GM13977 (cell line): ENCODE data around the gene COG2.

Experiments used
- DNase-seq: peaks from one replicate; pipeline ENCODE4 v3.0.0; 2012; ENCODE audit warnings: low spot score
- CTCF ChIP-seq: IDR thresholded peaks from 2 replicates; pipeline ENCODE4 v1.5.1; 2012; ENCODE audit warnings: mild to moderate bottlenecking, control low read depth; ENCODE audit not compliant: insufficient read depth; ENCODE audit errors: extremely low read depth, missing control alignments
- in situ Hi-C: fragments of 300-500 bp; cut with MboI; formaldehyde crosslinking; loops from one replicate; pipeline ENCODE4 v1.12.0; 2022; ENCODE audit warnings: low sequenced_read_pairs, low pct_unique_long_range_greater_than_20kb, mixed read lengths, inconsistent platforms; ENCODE audit not compliant: unreplicated experiment

COG2 gene

GRCh38 chr1:230686747-230687146, 44.5 kb downstream of the COG2 start:
- TF ChIP-seq CTCF, result no peak
- DNase-seq, result no peak
- in situ Hi-C loops, result no loop called here

- no peak for TF ChIP-seq CTCF
- in situ Hi-C loops, result no loop called here
- no peak for DNase-seq
These were observed 47.8 kb downstream of the COG2 start for GRCh38 chr1:230690101-230690500.

- DNase-seq, result no peak
- in situ Hi-C loops, result no loop called here
- no peak for TF ChIP-seq CTCF
These were observed 49.3 kb downstream of the COG2 start for GRCh38 chr1:230691615-230692014.

GRCh38 chr1:230693221-230693620, 50.9 kb downstream of the COG2 start:
- no peak for DNase-seq
- no peak for TF ChIP-seq CTCF
- in situ Hi-C loops, result no loop called here

GRCh38 chr1:230693777-230694176, 51.5 kb downstream of the COG2 start:
- DNase-seq, result no peak
- in situ Hi-C loops, result no loop called here
- no peak for TF ChIP-seq CTCF

GRCh38 chr1:230694464-230694863, 52.2 kb downstream of the COG2 start:
- no peak for TF ChIP-seq CTCF
- DNase-seq, result no peak
- in situ Hi-C loops, result no loop called here

GRCh38 chr1:230694991-230695390, 52.7 kb downstream of the COG2 start:
- no peak for DNase-seq
- TF ChIP-seq CTCF, result no peak
- in situ Hi-C loops, result no loop called here
